T-cell (primary cell): ENCODE results near the gene KDM1B. TPM values are rescaled to one million over a fixed set of nuclear protein-coding genes. Genes with fewer than 3 reads are reported as not detected.
A peak's percentile ranks its signal among the peaks of the same experiment; 100 is the strongest.
"Not testable (repeated sequence)": the region's sequence is repeated elsewhere in the genome, so short reads cannot be mapped to it uniquely, and the experiment has no call there.

Experiments used
- ATAC-seq, 4 experiments: fragments of 200-7000 bp in 3 of 4; fragments of 150-1000 bp in 1 of 4; cut with Tn5 transposase; replicated peaks in 1 of 4; 1 replicate in 3 of 4; 2 replicates in 1 of 4; pipeline ENCODE4 v1.10.0; 2021; ENCODE audit warnings: moderate library complexity in 3 of 4, mild to moderate bottlenecking in 2 of 4, moderate number of reproducible peaks in 1 of 4
- CTCF ChIA-PET, 2 donors: fragments of 300-600 bp; sonication (Branson Sonifier 250); formaldehyde crosslinking; loops; one replicate each; lab custom pipeline; 2022; ENCODE audit warnings: antibody characterized with exemption in 2 of 2; lab: Charles Lee
- POLR2A ChIA-PET, 2 donors: fragments of 300-600 bp; sonication (Branson Sonifier 250); formaldehyde crosslinking; loops; one replicate each; lab custom pipeline; 2022; ENCODE audit warnings: antibody characterized with exemption in 2 of 2; lab: Charles Lee
- DNase-seq, 35 experiments: peaks; one replicate each; pipeline versions ENCODE4 v3.0.0 to v3.0.0-alpha.2; 2013 to 2023
- H3K27ac ChIP-seq: one replicate; pipeline ENCODE4 v1.5.1; 2013; ENCODE audit warnings: low read length
- H3K27me3 ChIP-seq, 2 experiments: replicated peaks in 1 of 2; 1 replicate in 1 of 2; 2 replicates in 1 of 2; pipeline versions ENCODE4 v1.6.1 to v1.7.0; 2013; ENCODE audit warnings: low read length in 1 of 2, mixed read lengths in 1 of 2; ENCODE audit not compliant: control insufficient read depth in 2 of 2, insufficient read depth in 2 of 2; ENCODE audit errors: extremely low read depth in 1 of 2
- H3K36me3 ChIP-seq, 2 donors: 1 replicate in 1 of 2; 2 replicates in 1 of 2; pipeline versions ENCODE4 v1.6.1 to v1.7.0; 2013; ENCODE audit warnings: low read length in 1 of 2; ENCODE audit not compliant: control insufficient read depth in 2 of 2, insufficient read depth in 1 of 2; ENCODE audit errors: extremely low read depth in 1 of 2
- H3K4me1 ChIP-seq, 2 experiments: 1 replicate in 1 of 2; 2 replicates in 1 of 2; pipeline versions ENCODE4 v1.6.1 to v1.7.0; 2013; ENCODE audit warnings: low read length in 2 of 2, mixed read lengths in 1 of 2; ENCODE audit not compliant: insufficient read depth in 2 of 2, control insufficient read depth in 1 of 2; ENCODE audit errors: extremely low read depth in 1 of 2
- H3K4me3 ChIP-seq, 2 donors: 1 replicate in 1 of 2; 2 replicates in 1 of 2; pipeline versions ENCODE4 v1.5.1 to v1.7.0; 2013; ENCODE audit warnings: mild to moderate bottlenecking in 2 of 2, low read length in 1 of 2, moderate library complexity in 1 of 2; ENCODE audit not compliant: control insufficient read depth in 1 of 2; ENCODE audit errors: extremely low read depth in 1 of 2
- H3K9me3 ChIP-seq: 2 replicates; pipeline ENCODE4 v1.7.0; 2013
- H3K27ac Mint-ChIP-seq, 2 donors: one replicate each; pipeline ENCODE4 v1.8.0; 2020 to 2021; ENCODE audit warnings: mild to moderate bottlenecking in 2 of 2, mixed read lengths in 2 of 2
- H3K27me3 Mint-ChIP-seq, 2 donors: one replicate each; pipeline ENCODE4 v1.8.0; 2021 to 2022; ENCODE audit warnings: mixed read lengths in 2 of 2
- H3K36me3 Mint-ChIP-seq: one replicate; pipeline ENCODE4 v1.8.0; 2021; ENCODE audit warnings: mixed read lengths
- H3K4me1 Mint-ChIP-seq, 3 donors: one replicate each; pipeline ENCODE4 v1.8.0; 2020 to 2022; ENCODE audit warnings: mixed read lengths in 3 of 3, mild to moderate bottlenecking in 1 of 3
- H3K4me3 Mint-ChIP-seq, 3 donors: one replicate each; pipeline ENCODE4 v1.8.0; 2020 to 2022; ENCODE audit warnings: mild to moderate bottlenecking in 3 of 3, mixed read lengths in 3 of 3, moderate library complexity in 3 of 3
- H3K9me3 Mint-ChIP-seq, 3 donors: one replicate each; pipeline ENCODE4 v1.8.0; 2020 to 2022; ENCODE audit warnings: mixed read lengths in 3 of 3
- WGBS: methylation state at CpG from one replicate; pipeline ENCODE4 v1.1.5; 2013; ENCODE audit warnings: missing lambda C conversion rate; ENCODE audit not compliant: insufficient coverage; 5-methylcytosine and 5-hydroxymethylcytosine counted together
- total RNA-seq, 35 experiments: library from RNA in 6 of 35; stranded (reverse) in 6 of 35; fragments of 120-200 nt in 1 of 35; gene quantifications; one replicate each; pipeline versions ENCODE4 v1.2.1 to v1.2.4 and lab custom pipeline; 2013 to 2026

KDM1B gene
- total RNA-seq, 5 donors from 2014 or later (not counting 1 experiment from before 2014, with no cell fraction given) = 9.0 to 10.7 (median 10.4) TPM

GRCh38 chr6:18207949-18208348, 52.7 kb downstream of the KDM1B start:
- H3K27me3 ChIP-seq = no peaks in the 10 kb centered on the region
- H3K27ac Mint-ChIP-seq = no peak overlapping the region
- ChIA-PET CTCF (no interaction called here), POLR2A (no interaction called here)
- no peak for ATAC-seq
- H3K4me1 Mint-ChIP-seq = peaks cover 0 to 13% (median 6%) of the 10 kb centered on the region in 3 donors
- no peaks in the 10 kb centered on the region for H3K9me3 Mint-ChIP-seq
- DNase-seq = no peak
- H3K36me3 Mint-ChIP-seq = peaks cover 48% of the 10 kb centered on the region
- no CpG with 5 or more reads among the region's 2 CpGs for WGBS
- H3K4me3 Mint-ChIP-seq = no peak overlapping the region
- peaks cover 2 to 9% of the 10 kb centered on the region in 2 donors for H3K36me3 ChIP-seq
- H3K9me3 ChIP-seq = no peaks in the 10 kb centered on the region
- H3K27ac ChIP-seq = no peak overlapping the region
- H3K4me1 ChIP-seq = peaks cover 0 to 3% of the 10 kb centered on the region in 2 experiments
- H3K27me3 Mint-ChIP-seq = no peaks in the 10 kb centered on the region
- no peak overlapping the region for H3K4me3 ChIP-seq

DNA sequence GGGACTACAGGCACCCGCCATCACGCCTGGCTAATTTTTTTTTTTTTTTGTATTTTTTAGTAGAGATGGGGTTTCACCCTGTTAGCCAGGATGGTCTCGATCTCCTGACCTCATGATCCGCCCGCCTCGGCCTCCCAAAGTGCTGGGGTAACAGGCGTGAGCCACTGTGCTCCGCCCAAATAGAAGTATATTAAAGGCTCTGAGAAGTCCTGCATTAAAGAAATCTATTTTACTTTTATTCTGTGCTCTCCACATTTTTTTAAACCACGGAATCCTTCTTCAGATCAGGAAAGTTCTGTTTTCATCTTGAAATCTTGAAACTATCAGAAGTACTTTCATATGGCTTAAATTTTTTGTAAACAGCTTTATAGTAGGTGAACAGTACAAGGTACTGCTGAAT, 53.6 kb downstream of the KDM1B start:
- H3K27me3 ChIP-seq, H3K9me3 ChIP-seq, ATAC-seq, H3K9me3 Mint-ChIP-seq, CTCF ChIA-PET, H3K36me3 ChIP-seq, H3K4me3 Mint-ChIP-seq, H3K27ac Mint-ChIP-seq, H3K4me3 ChIP-seq, H3K27me3 Mint-ChIP-seq, H3K27ac ChIP-seq, H3K4me1 ChIP-seq, POLR2A ChIA-PET, DNase-seq: not testable (repeated sequence)
- no CpG with 5 or more reads among the region's 9 CpGs for WGBS
- Mint-ChIP-seq H3K4me1 (peaks cover 0 to 19% (median 6%) of the 10 kb centered on the region in 3 donors), H3K36me3 (peaks cover 51% of the 10 kb centered on the region)

DNA sequence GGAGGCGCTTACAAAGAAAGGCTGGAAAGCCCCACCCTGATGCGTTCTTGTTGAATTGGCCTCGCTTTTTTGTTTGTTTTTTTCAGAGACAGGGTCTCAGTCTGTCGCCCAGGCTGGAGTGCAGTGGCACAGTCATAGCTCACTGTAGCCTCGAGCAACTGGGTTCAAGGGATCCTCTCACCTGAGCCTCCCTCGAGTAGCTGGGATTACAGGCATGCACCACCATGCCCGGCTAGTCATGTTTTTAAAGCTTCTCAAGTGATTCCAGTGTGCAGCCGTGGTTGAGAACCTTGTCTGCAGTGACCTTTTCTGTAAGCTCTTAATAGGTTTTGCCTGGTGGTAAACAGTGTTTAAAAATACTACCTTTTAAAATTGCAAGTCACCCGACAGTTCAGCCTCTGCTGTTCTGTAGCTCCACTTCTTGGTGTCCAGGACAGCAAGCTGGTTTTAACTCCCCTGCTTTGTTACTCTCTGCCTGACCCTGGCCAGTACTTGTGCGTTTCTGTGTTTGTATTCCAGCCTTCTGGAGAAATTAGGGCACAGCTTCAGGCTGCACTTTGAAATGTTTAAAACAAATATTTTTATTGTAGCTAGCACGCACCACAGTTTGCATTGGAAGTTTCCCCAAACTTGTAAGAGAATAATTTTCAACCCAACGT, 54.4 kb downstream of the KDM1B start:
- Histone ChIP-seq H3K36me3 (peaks cover 0 to 3% of the 10 kb centered on the region in 2 donors), H3K9me3 (no peaks in the 10 kb centered on the region), H3K27me3 (no peaks in the 10 kb centered on the region), H3K4me3 (no peak overlapping the region), H3K4me1 (peaks cover 0 to 3% of the 10 kb centered on the region in 2 experiments), H3K27ac (no peak overlapping the region)
- H3K4me1 Mint-ChIP-seq = peaks cover 7 to 25% (median 12%) of the 10 kb centered on the region in 3 donors
- no peaks in the 10 kb centered on the region for H3K9me3 Mint-ChIP-seq
- no peak overlapping the region for H3K4me3 Mint-ChIP-seq
- H3K27ac Mint-ChIP-seq = no peak overlapping the region
- H3K36me3 Mint-ChIP-seq = peaks cover 53% of the 10 kb centered on the region
- H3K27me3 Mint-ChIP-seq = no peaks in the 10 kb centered on the region
- CTCF ChIA-PET = no interaction called here
- WGBS = 96% methylated on average over 8 of the region's 12 CpGs
- DNase-seq = no peak
- POLR2A ChIA-PET = no interaction called here
- ATAC-seq = no peak

DNA sequence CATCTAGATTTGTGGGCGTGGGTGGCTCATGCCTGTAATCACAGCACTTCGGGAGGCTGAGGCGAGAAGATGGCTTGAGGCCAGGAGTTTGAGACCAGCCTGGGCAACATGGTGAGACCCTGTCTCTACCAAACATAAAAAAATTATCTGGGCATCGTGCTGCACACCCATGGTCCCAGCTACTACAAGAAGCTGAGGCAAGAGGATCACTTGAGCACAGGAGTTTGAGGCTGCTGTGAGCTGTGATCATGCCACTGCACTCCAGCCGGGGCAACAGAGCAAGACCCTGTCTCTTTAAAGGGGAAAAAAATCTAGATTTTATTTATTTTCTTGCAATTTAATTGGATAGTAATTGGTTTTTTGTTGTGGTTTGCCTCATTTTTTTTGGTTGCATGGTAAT, 55.5 kb downstream of the KDM1B start:
- Mint-ChIP-seq H3K9me3 (no peaks in the 10 kb centered on the region), H3K36me3 (peaks cover 55% of the 10 kb centered on the region), H3K4me1 (peaks cover 7 to 30% (median 12%) of the 10 kb centered on the region in 3 donors), H3K4me3 (no peak overlapping the region), H3K27me3 (no peaks in the 10 kb centered on the region), H3K27ac (no peak overlapping the region)
- Histone ChIP-seq H3K4me3 (no peak overlapping the region), H3K9me3 (no peaks in the 10 kb centered on the region), H3K36me3 (peaks cover 2 to 9% of the 10 kb centered on the region in 2 donors), H3K4me1 (peaks cover 0 to 3% of the 10 kb centered on the region in 2 experiments), H3K27me3 (no peaks in the 10 kb centered on the region), H3K27ac (no peak overlapping the region)
- ChIA-PET CTCF (no interaction called here), POLR2A (no interaction called here)
- ATAC-seq = no peak
- DNase-seq = no peak
- 100% methylated on average over 1 of the region's 5 CpGs for WGBS

DNA sequence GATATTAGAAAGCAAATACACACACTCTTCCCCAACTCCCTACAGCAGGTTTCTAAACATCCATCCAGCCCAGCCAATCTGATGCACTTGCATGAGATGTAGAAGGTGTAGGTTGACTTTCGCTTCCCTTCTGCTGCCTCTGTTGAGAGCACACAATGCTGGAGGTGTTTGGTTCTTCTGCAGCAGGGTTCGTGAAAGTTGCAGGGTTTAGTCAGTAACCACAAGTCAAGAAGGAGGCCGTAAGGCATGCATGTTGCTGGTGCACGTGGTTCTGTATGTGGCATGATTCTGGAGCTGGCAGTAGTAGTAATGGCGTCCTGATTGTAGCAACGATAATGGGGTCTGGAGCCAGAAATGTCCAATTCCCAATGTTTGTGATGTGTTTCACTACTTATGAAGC, 56.1 kb downstream of the KDM1B start:
- H3K4me1 ChIP-seq = peaks cover 0 to 3% of the 10 kb centered on the region in 2 experiments
- H3K9me3 Mint-ChIP-seq = no peaks in the 10 kb centered on the region
- peaks cover 55% of the 10 kb centered on the region for H3K36me3 Mint-ChIP-seq
- no peak overlapping the region for H3K27ac ChIP-seq
- peak in 2 of 4 experiments; percentile 33 to 53 for ATAC-seq
- no peaks in the 10 kb centered on the region for H3K27me3 Mint-ChIP-seq
- H3K4me3 Mint-ChIP-seq = no peak overlapping the region
- DNase-seq = no peak
- H3K27ac Mint-ChIP-seq = peak overlapping the region in 1 of 2 donors; percentile 36
- no peak overlapping the region for H3K4me3 ChIP-seq
- H3K27me3 ChIP-seq = no peaks in the 10 kb centered on the region
- peaks cover 7 to 31% (median 12%) of the 10 kb centered on the region in 3 donors for H3K4me1 Mint-ChIP-seq
- H3K9me3 ChIP-seq = no peaks in the 10 kb centered on the region
- ChIA-PET CTCF (no interaction called here), POLR2A (no interaction called here)
- H3K36me3 ChIP-seq = peaks cover 2 to 10% of the 10 kb centered on the region in 2 donors
- 49% methylated on average over 4 of the region's 6 CpGs for WGBS

- POLR2A ChIA-PET = no interaction called here
- peaks cover 57% of the 10 kb centered on the region for H3K36me3 Mint-ChIP-seq
- Histone ChIP-seq H3K36me3 (peaks cover 2 to 16% of the 10 kb centered on the region in 2 donors), H3K4me1 (peaks cover 0 to 3% of the 10 kb centered on the region in 2 experiments), H3K27me3 (no peaks in the 10 kb centered on the region), H3K4me3 (no peak overlapping the region), H3K27ac (no peak overlapping the region), H3K9me3 (no peaks in the 10 kb centered on the region)
- DNase-seq (no peak), ATAC-seq (no peak)
- CTCF ChIA-PET = no interaction called here
- no peaks in the 10 kb centered on the region for H3K9me3 Mint-ChIP-seq
- H3K27ac Mint-ChIP-seq = no peak overlapping the region
- no peaks in the 10 kb centered on the region for H3K27me3 Mint-ChIP-seq
- WGBS = 74% methylated on average over 2 of the region's 4 CpGs
- H3K4me1 Mint-ChIP-seq = peaks cover 7 to 31% (median 12%) of the 10 kb centered on the region in 3 donors
- H3K4me3 Mint-ChIP-seq = no peak overlapping the region
Observed at GRCh38 chr6:18212231-18212630, 57.0 kb downstream of the KDM1B start.
